Glomerular endothelial cell (primary cell): Measurements from ENCODE around the gene SLC4A4. TPM values are rescaled to one million over a fixed set of nuclear protein-coding genes. Genes with fewer than 3 reads are reported as not detected.

Source experiments
- DNase-seq: peaks from one replicate; pipeline ENCODE4 v3.0.0-alpha.2; 2011; ENCODE audit warnings: low read depth, low spot score; ENCODE audit errors: extremely low read depth
- total RNA-seq: library from RNA; depleted of rRNA; stranded (reverse); fragments of >200 nt; gene quantifications from 2 replicates; pipeline ENCODE4 v1.2.3, GENCODE V29; 2015

Gene SLC4A4
- 0.58 and 0.76 TPM in 2 replicates for total RNA-seq

GRCh38 chr4:71338846-71339593 lies at the start of gene SLC4A4:
Gene SLC4A4, plus strand, starts transcription at chr4:71339020.
- no peak for DNase-seq

GRCh38 chr4:71290074-71290473 lies 48.7 kb upstream of the SLC4A4 start:
- DNase-seq, result no peak

GRCh38 chr4:71290476-71290875 lies 48.3 kb upstream of the SLC4A4 start:
- no peak for DNase-seq

GRCh38 chr4:71292228-71292627 lies 46.6 kb upstream of the SLC4A4 start:
- no peak for DNase-seq

GRCh38 chr4:71293705-71294104 lies 45.1 kb upstream of the SLC4A4 start:
- no peak for DNase-seq

GRCh38 chr4:71294301-71294700 lies 44.5 kb upstream of the SLC4A4 start:
- DNase-seq, result no peak

GRCh38 chr4:71296945-71297344 lies 41.9 kb upstream of the SLC4A4 start:
- DNase-seq, result no peak

- no peak for DNase-seq
Observed at GRCh38 chr4:71300362-71300761, 38.5 kb upstream of the SLC4A4 start.

- DNase-seq, result no peak
Observed at GRCh38 chr4:71300964-71301363, 37.9 kb upstream of the SLC4A4 start.

- no peak for DNase-seq
Observed at GRCh38 chr4:71303287-71303686, 35.5 kb upstream of the SLC4A4 start.

GRCh38 chr4:71303850-71304249 lies 35.0 kb upstream of the SLC4A4 start:
- no peak for DNase-seq

GRCh38 chr4:71304289-71304850 lies 34.5 kb upstream of the SLC4A4 start:
- no peak for DNase-seq

GRCh38 chr4:71307729-71308128 lies 31.1 kb upstream of the SLC4A4 start:
- no peak for DNase-seq

GRCh38 chr4:71322425-71322824 lies 16.4 kb upstream of the SLC4A4 start:
- DNase-seq, result no peak

GRCh38 chr4:71333368-71333767 lies 5.5 kb upstream of the SLC4A4 start:
- DNase-seq, result no peak

GRCh38 chr4:71333960-71334359 lies 4.9 kb upstream of the SLC4A4 start:
- no peak for DNase-seq

- no peak for DNase-seq
Observed at GRCh38 chr4:71334465-71334882, 4.3 kb upstream of the SLC4A4 start.

GRCh38 chr4:71343670-71344466 lies 5.0 kb downstream of the SLC4A4 start:
- no peak for DNase-seq

- no peak for DNase-seq
Observed at GRCh38 chr4:71346710-71347109, 7.9 kb downstream of the SLC4A4 start.

GRCh38 chr4:71348586-71348985 lies 9.8 kb downstream of the SLC4A4 start:
- no peak for DNase-seq

GRCh38 chr4:71355045-71355444 lies 16.2 kb downstream of the SLC4A4 start:
- DNase-seq, result no peak

- DNase-seq, result no peak
Observed at GRCh38 chr4:71355971-71356370, 17.2 kb downstream of the SLC4A4 start.
